OCI-LY1 (cell line): ENCODE measurements around the gene SPATA13.

Experiments
- CTCF ChIP-seq: fragments of 200-600 bp; sonication (generic), shearing (Covaris generic); IDR thresholded peaks from 2 replicates; pipeline ENCODE4 v1.5.1; 2017; ENCODE audit warnings: mild to moderate bottlenecking, antibody characterized with exemption, low read length, moderate library complexity, mixed read lengths
- EZH2 ChIP-seq: fragments of 200-600 bp; sonication (generic), shearing (Covaris generic); IDR thresholded peaks from 2 replicates; pipeline ENCODE4 v1.8.0; 2017; ENCODE audit warnings: borderline replicate concordance, mixed run types, mild to moderate bottlenecking, antibody characterized with exemption, low read length, moderate library complexity, mixed read lengths

GRCh38 chr13:24218977-24219376 lies 58.5 kb downstream of the SPATA13 start:
- no peak for TF ChIP-seq CTCF
- TF ChIP-seq EZH2 = no peak
